ENCODE data around the gene AP3S2. TPM values are rescaled to one million over a fixed set of nuclear protein-coding genes. Genes with fewer than 3 reads are reported as not detected.

AP3S2 gene
- total and polyA plus RNA-seq, 2 of the 13 experiments (the other 11 are each of a cell fraction or from before 2014, with no cell fraction given), result 17.6 to 44.4 TPM

- TF ChIP-seq ZNF687 (CRISPR knock-in tag; IDR thresholded peaks at IDR 0.05) (peak; percentile 58), ZNF749 (CRISPR knock-in tag; IDR thresholded peaks at IDR 0.05; ENCODE audit: borderline replicate concordance) (no peak), ZHX1 (CRISPR knock-in tag; IDR thresholded peaks at IDR 0.05; ENCODE audit: low read depth) (no peak), MLX (CRISPR knock-in tag; IDR thresholded peaks at IDR 0.05) (no peak), ELF4 (CRISPR knock-in tag; IDR thresholded peaks at IDR 0.05; ENCODE audit: borderline replicate concordance) (no peak), ZNF879 (CRISPR knock-in tag; IDR thresholded peaks at IDR 0.05) (no peak), REL (CRISPR knock-in tag; conservative IDR thresholded peaks at IDR 0.05) (no peak), RFX3 (CRISPR knock-in tag; IDR thresholded peaks at IDR 0.05) (no peak), FOSL2 (CRISPR knock-in tag; IDR thresholded peaks at IDR 0.05) (peak; percentile 24; the same call in 1 of the 2 replicates), MIER2 (CRISPR knock-in tag; IDR thresholded peaks at IDR 0.05) (0 out of 2 replicates have a peak, but pooled peaks have one; percentile 38), KDM4B (CRISPR knock-in tag; IDR thresholded peaks at IDR 0.05) (no peak), STAG1 (CRISPR knock-in tag; IDR thresholded peaks at IDR 0.05) (peak; percentile 94)
- TF ChIP-seq, protein P1, sequence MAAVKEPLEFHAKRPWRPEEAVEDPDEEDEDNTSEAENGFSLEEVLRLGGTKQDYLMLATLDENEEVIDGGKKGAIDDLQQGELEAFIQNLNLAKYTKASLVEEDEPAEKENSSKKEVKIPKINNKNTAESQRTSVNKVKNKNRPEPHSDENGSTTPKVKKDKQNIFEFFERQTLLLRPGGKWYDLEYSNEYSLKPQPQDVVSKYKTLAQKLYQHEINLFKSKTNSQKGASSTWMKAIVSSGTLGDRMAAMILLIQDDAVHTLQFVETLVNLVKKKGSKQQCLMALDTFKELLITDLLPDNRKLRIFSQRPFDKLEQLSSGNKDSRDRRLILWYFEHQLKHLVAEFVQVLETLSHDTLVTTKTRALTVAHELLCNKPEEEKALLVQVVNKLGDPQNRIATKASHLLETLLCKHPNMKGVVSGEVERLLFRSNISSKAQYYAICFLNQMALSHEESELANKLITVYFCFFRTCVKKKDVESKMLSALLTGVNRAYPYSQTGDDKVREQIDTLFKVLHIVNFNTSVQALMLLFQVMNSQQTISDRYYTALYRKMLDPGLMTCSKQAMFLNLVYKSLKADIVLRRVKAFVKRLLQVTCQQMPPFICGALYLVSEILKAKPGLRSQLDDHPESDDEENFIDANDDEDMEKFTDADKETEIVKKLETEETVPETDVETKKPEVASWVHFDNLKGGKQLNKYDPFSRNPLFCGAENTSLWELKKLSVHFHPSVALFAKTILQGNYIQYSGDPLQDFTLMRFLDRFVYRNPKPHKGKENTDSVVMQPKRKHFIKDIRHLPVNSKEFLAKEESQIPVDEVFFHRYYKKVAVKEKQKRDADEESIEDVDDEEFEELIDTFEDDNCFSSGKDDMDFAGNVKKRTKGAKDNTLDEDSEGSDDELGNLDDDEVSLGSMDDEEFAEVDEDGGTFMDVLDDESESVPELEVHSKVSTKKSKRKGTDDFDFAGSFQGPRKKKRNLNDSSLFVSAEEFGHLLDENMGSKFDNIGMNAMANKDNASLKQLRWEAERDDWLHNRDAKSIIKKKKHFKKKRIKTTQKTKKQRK (IDR thresholded peaks at IDR 0.05; ENCODE audit: low read length), result no peak
- TF ChIP-seq, protein P2, sequence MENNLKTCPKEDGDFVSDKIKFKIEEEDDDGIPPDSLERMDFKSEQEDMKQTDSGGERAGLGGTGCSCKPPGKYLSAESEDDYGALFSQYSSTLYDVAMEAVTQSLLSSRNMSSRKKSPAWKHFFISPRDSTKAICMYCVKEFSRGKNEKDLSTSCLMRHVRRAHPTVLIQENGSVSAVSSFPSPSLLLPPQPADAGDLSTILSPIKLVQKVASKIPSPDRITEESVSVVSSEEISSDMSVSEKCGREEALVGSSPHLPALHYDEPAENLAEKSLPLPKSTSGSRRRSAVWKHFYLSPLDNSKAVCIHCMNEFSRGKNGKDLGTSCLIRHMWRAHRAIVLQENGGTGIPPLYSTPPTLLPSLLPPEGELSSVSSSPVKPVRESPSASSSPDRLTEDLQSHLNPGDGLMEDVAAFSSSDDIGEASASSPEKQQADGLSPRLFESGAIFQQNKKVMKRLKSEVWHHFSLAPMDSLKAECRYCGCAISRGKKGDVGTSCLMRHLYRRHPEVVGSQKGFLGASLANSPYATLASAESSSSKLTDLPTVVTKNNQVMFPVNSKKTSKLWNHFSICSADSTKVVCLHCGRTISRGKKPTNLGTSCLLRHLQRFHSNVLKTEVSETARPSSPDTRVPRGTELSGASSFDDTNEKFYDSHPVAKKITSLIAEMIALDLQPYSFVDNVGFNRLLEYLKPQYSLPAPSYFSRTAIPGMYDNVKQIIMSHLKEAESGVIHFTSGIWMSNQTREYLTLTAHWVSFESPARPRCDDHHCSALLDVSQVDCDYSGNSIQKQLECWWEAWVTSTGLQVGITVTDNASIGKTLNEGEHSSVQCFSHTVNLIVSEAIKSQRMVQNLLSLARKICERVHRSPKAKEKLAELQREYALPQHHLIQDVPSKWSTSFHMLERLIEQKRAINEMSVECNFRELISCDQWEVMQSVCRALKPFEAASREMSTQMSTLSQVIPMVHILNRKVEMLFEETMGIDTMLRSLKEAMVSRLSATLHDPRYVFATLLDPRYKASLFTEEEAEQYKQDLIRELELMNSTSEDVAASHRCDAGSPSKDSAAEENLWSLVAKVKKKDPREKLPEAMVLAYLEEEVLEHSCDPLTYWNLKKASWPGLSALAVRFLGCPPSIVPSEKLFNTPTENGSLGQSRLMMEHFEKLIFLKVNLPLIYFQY (CRISPR knock-in tag; IDR thresholded peaks at IDR 0.05; ENCODE audit: borderline replicate concordance), result no peak
Measured at GRCh38 chr15:89874926-89875564, 18.7 kb downstream of the AP3S2 start (continued).

Data from HepG2 (cell line).